WTC11 (cell line): ENCODE results near the gene TBC1D23.
"Not testable (repeated sequence)": the region's sequence is repeated elsewhere in the genome, so short reads cannot be mapped to it uniquely, and the experiment has no call there.

Source experiments
- CREB1 ChIP-seq: sonication (generic); formaldehyde crosslinking; IDR thresholded peaks from 2 replicates; pipeline ENCODE4 v1.8.0; 2023; ENCODE audit warnings: mild to moderate bottlenecking, missing genetic modification reagents
- CTCF ChIP-seq: fragments of 200-600 bp; IDR thresholded peaks from 2 replicates; pipeline ENCODE4 v1.8.0; 2022; ENCODE audit warnings: antibody characterized with exemption
- TP53 ChIP-seq: sonication (generic); formaldehyde crosslinking; IDR thresholded peaks from 2 replicates; pipeline ENCODE4 v1.8.1; 2023; ENCODE audit warnings: mild to moderate bottlenecking, missing genetic modification reagents
- ZNF138 ChIP-seq: sonication (generic); formaldehyde crosslinking; conservative IDR thresholded peaks from 2 replicates; pipeline ENCODE4 v1.8.1; 2022; ENCODE audit warnings: mild to moderate bottlenecking, moderate library complexity, missing genetic modification reagents

- TF ChIP-seq ZNF138 (CRISPR knock-in tag); CTCF; CREB1 (CRISPR knock-in tag); TP53 (CRISPR knock-in tag): not testable (repeated sequence)
These were observed 31.6 kb upstream of the TBC1D23 start for GRCh38 chr3:100229188-100229587.
